ENCODE results near the gene PPT2.

Gene PPT2

DNA sequence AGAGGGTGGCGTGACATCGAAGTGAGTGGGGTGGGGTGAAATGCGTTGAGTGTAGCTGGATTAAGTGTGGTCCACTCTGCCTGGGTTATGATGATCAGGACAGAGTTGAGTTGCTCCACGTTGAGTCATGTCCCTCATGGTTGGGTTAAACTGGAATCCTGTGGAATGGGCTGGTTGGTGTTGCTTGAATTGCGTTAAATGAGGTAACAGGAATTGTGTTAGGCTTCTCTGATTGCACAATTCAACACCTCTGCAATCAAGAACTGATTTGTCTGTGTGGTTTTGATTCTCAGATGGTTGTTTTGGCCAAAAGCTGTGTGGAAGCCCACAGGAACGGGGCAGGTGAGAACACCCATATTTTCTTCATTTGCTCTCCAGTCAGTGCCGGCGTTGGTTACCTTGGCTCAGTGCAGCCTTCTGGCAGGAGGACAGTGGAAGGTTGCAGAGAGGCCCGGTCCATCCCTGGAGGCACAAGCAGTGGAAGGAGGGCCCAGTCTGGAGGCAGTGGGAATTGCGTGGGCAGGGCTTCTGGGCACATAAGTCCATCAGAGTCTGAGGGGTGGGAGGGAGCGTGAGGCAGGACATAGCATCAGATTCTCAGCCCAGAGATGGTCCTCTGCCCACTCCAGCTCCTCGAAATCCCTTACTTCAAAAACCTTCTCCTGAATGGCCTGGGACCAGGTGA, 58.3 kb downstream of the PPT2 start:
- no peak overlapping the region for H3K4me3 ChIP-seq (ENCODE audit: low read length)
- DNase-seq (ENCODE audit: low read depth): peak; percentile 41
- TF ChIP-seq, protein P1, sequence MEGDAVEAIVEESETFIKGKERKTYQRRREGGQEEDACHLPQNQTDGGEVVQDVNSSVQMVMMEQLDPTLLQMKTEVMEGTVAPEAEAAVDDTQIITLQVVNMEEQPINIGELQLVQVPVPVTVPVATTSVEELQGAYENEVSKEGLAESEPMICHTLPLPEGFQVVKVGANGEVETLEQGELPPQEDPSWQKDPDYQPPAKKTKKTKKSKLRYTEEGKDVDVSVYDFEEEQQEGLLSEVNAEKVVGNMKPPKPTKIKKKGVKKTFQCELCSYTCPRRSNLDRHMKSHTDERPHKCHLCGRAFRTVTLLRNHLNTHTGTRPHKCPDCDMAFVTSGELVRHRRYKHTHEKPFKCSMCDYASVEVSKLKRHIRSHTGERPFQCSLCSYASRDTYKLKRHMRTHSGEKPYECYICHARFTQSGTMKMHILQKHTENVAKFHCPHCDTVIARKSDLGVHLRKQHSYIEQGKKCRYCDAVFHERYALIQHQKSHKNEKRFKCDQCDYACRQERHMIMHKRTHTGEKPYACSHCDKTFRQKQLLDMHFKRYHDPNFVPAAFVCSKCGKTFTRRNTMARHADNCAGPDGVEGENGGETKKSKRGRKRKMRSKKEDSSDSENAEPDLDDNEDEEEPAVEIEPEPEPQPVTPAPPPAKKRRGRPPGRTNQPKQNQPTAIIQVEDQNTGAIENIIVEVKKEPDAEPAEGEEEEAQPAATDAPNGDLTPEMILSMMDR (IDR thresholded peaks at IDR 0.05; ENCODE audit: insufficient read depth, low read depth, low read length, missing control alignments): no peak

All from epithelial cell of esophagus (primary cell).